Activated CD4-positive, alpha-beta T cell treated with anti-CD3 and anti-CD28 coated beads, Interleukin-2, amount 10 ng/mL, durations not matched to agents 7 days and 5 days (primary cell): ENCODE measurements around the gene CWC27. TPM values are rescaled to one million over a fixed set of nuclear protein-coding genes. Genes with fewer than 3 reads are reported as not detected.

Source experiments
- CTCF ChIA-PET: fragments of 350-600 bp; sonication (Branson Sonifier 250); formaldehyde crosslinking; loops from one replicate; lab custom pipeline; 2021; ENCODE audit warnings: antibody characterized with exemption; lab: Charles Lee
- POLR2A ChIA-PET: fragments of 350-600 bp; sonication (Branson Sonifier 250); formaldehyde crosslinking; loops from one replicate; lab custom pipeline; 2021; ENCODE audit warnings: antibody characterized with exemption; lab: Charles Lee
- DNase-seq: peaks from one replicate; pipeline ENCODE4 v3.0.0-alpha.2; 2020
- H3K27ac Mint-ChIP-seq: one replicate; pipeline ENCODE4 v1.8.0; 2021; ENCODE audit warnings: mild to moderate bottlenecking, moderate library complexity, mixed read lengths
- H3K27me3 Mint-ChIP-seq: one replicate; pipeline ENCODE4 v1.8.0; 2021; ENCODE audit warnings: mixed read lengths
- H3K36me3 Mint-ChIP-seq: one replicate; pipeline ENCODE4 v1.8.0; 2021; ENCODE audit warnings: low read depth, mixed read lengths
- H3K4me1 Mint-ChIP-seq: one replicate; pipeline ENCODE4 v1.8.0; 2021; ENCODE audit warnings: mixed read lengths
- H3K4me3 Mint-ChIP-seq: one replicate; pipeline ENCODE4 v1.8.0; 2021; ENCODE audit warnings: mild to moderate bottlenecking, moderate library complexity, mixed read lengths
- H3K9me3 Mint-ChIP-seq: one replicate; pipeline ENCODE4 v1.8.0; 2021; ENCODE audit warnings: mixed read lengths
- total RNA-seq, 2 experiments: library from RNA; stranded (reverse); gene quantifications; one replicate each; pipeline ENCODE4 v1.2.3, GENCODE V29; 2021

The CWC27 gene
- total RNA-seq, 2 experiments from 2014 or later, result 21.3 to 22.8 TPM

- POLR2A ChIA-PET, result no interaction called here
Observed at GRCh38 chr5:64831996-64832395, 63.3 kb downstream of the CWC27 start.

GRCh38 chr5:64834037-64834436, 65.3 kb downstream of the CWC27 start:
- Mint-ChIP-seq H3K36me3 (peaks cover 7% of the 10 kb centered on the region), H3K4me1 (no peaks in the 10 kb centered on the region), H3K9me3 (no peaks in the 10 kb centered on the region), H3K27ac (no peak overlapping the region), H3K4me3 (no peak overlapping the region), H3K27me3 (no peaks in the 10 kb centered on the region)
- no peak for DNase-seq
- ChIA-PET CTCF (no interaction called here), POLR2A (no interaction called here)

More at GRCh38 chr5:64831996-64832395, 63.3 kb downstream of the CWC27 start:
- DNase-seq, result no peak
- no peak overlapping the region for H3K27ac Mint-ChIP-seq
- H3K27me3 Mint-ChIP-seq, result no peaks in the 10 kb centered on the region
- CTCF ChIA-PET, result no interaction called here
- no peaks in the 10 kb centered on the region for H3K9me3 Mint-ChIP-seq
- peaks cover 11% of the 10 kb centered on the region for H3K36me3 Mint-ChIP-seq
- no peak overlapping the region for H3K4me3 Mint-ChIP-seq
- H3K4me1 Mint-ChIP-seq, result no peaks in the 10 kb centered on the region

- Mint-ChIP-seq H3K27ac (no peak overlapping the region), H3K27me3 (no peaks in the 10 kb centered on the region), H3K9me3 (no peaks in the 10 kb centered on the region), H3K4me1 (no peaks in the 10 kb centered on the region), H3K36me3 (peaks cover 8% of the 10 kb centered on the region), H3K4me3 (no peak overlapping the region)
- ChIA-PET POLR2A (no interaction called here), CTCF (no interaction called here)
- no peak for DNase-seq
Observed at GRCh38 chr5:64834611-64835010, 65.9 kb downstream of the CWC27 start.

GRCh38 chr5:64835266-64835665, 66.5 kb downstream of the CWC27 start:
- H3K4me1 Mint-ChIP-seq, result no peaks in the 10 kb centered on the region
- peaks cover 4% of the 10 kb centered on the region for H3K36me3 Mint-ChIP-seq
- CTCF ChIA-PET, result interaction anchor here (0.6 kb wide), 1 partner anchor 13 kb away, joined by 3 read pairs; no protein-coding TSS in a partner anchor
- no peak for DNase-seq
- no peaks in the 10 kb centered on the region for H3K27me3 Mint-ChIP-seq
- POLR2A ChIA-PET, result no interaction called here
- H3K9me3 Mint-ChIP-seq, result no peaks in the 10 kb centered on the region
- H3K27ac Mint-ChIP-seq, result no peak overlapping the region
- no peak overlapping the region for H3K4me3 Mint-ChIP-seq

GRCh38 chr5:64836190-64836755, 67.5 kb downstream of the CWC27 start:
- CTCF ChIA-PET, result interaction anchor here (0.5 kb wide), 1 partner anchor 218 kb away, joined by 3 read pairs; no protein-coding TSS in a partner anchor
- no peak overlapping the region for H3K27ac Mint-ChIP-seq
- no peaks in the 10 kb centered on the region for H3K4me1 Mint-ChIP-seq
- H3K36me3 Mint-ChIP-seq, result peaks cover 12% of the 10 kb centered on the region
- DNase-seq, result no peak
- POLR2A ChIA-PET, result no interaction called here
- no peaks in the 10 kb centered on the region for H3K27me3 Mint-ChIP-seq
- no peak overlapping the region for H3K4me3 Mint-ChIP-seq
- H3K9me3 Mint-ChIP-seq, result no peaks in the 10 kb centered on the region

GRCh38 chr5:64836786-64837185, 68.1 kb downstream of the CWC27 start:
- Mint-ChIP-seq H3K4me1 (no peaks in the 10 kb centered on the region), H3K36me3 (peaks cover 15% of the 10 kb centered on the region), H3K27ac (no peak overlapping the region), H3K9me3 (no peaks in the 10 kb centered on the region), H3K27me3 (no peaks in the 10 kb centered on the region), H3K4me3 (no peak overlapping the region)
- no peak for DNase-seq
- ChIA-PET POLR2A (no interaction called here), CTCF (interaction anchor here (0.5 to 0.7 kb wide), 2 partner anchors 218 to 692 kb away, joined by 3 read pairs; no protein-coding TSS in a partner anchor)

- no peaks in the 10 kb centered on the region for H3K4me1 Mint-ChIP-seq
- no peak overlapping the region for H3K27ac Mint-ChIP-seq
- no peak for DNase-seq
- H3K4me3 Mint-ChIP-seq, result no peak overlapping the region
- peaks cover 3% of the 10 kb centered on the region for H3K9me3 Mint-ChIP-seq
- ChIA-PET POLR2A (no interaction called here), CTCF (interaction anchor here (1.3 kb wide), 1 partner anchor 10 kb away, joined by 3 read pairs; no protein-coding TSS in a partner anchor)
- peaks cover 21% of the 10 kb centered on the region for H3K36me3 Mint-ChIP-seq
- no peaks in the 10 kb centered on the region for H3K27me3 Mint-ChIP-seq
Observed at GRCh38 chr5:64838376-64838775, 69.6 kb downstream of the CWC27 start.

- H3K4me3 Mint-ChIP-seq, result no peak overlapping the region
- DNase-seq, result no peak
- ChIA-PET CTCF (interaction anchor here (1.3 kb wide), 1 partner anchor 10 kb away, joined by 3 read pairs; no protein-coding TSS in a partner anchor), POLR2A (no interaction called here)
- peaks cover 22% of the 10 kb centered on the region for H3K36me3 Mint-ChIP-seq
- no peaks in the 10 kb centered on the region for H3K4me1 Mint-ChIP-seq
- H3K27ac Mint-ChIP-seq, result no peak overlapping the region
- H3K27me3 Mint-ChIP-seq, result no peaks in the 10 kb centered on the region
- peaks cover 4% of the 10 kb centered on the region for H3K9me3 Mint-ChIP-seq
Observed at GRCh38 chr5:64838803-64839202, 70.1 kb downstream of the CWC27 start.

- H3K4me1 Mint-ChIP-seq, result no peaks in the 10 kb centered on the region
- no peaks in the 10 kb centered on the region for H3K27me3 Mint-ChIP-seq
- H3K36me3 Mint-ChIP-seq, result peaks cover 31% of the 10 kb centered on the region
- no peak for DNase-seq
- ChIA-PET CTCF (interaction anchor here (0.6 kb wide), 1 partner anchor 686 kb away, joined by 3 read pairs; no protein-coding TSS in a partner anchor), POLR2A (no interaction called here)
- H3K27ac Mint-ChIP-seq, result no peak overlapping the region
- no peak overlapping the region for H3K4me3 Mint-ChIP-seq
- peaks cover 9% of the 10 kb centered on the region for H3K9me3 Mint-ChIP-seq
Observed at GRCh38 chr5:64839936-64840335, 71.2 kb downstream of the CWC27 start.

- peaks cover 18% of the 10 kb centered on the region for H3K9me3 Mint-ChIP-seq
- no peak for DNase-seq
- H3K4me1 Mint-ChIP-seq, result no peaks in the 10 kb centered on the region
- H3K4me3 Mint-ChIP-seq, result no peak overlapping the region
- POLR2A ChIA-PET, result no interaction called here
- CTCF ChIA-PET, result no interaction called here
- H3K36me3 Mint-ChIP-seq, result peaks cover 39% of the 10 kb centered on the region
- H3K27ac Mint-ChIP-seq, result no peak overlapping the region
- no peaks in the 10 kb centered on the region for H3K27me3 Mint-ChIP-seq
Observed at GRCh38 chr5:64840958-64841357, 72.2 kb downstream of the CWC27 start.

- H3K27ac Mint-ChIP-seq, result no peak overlapping the region
- no peak for DNase-seq
- H3K27me3 Mint-ChIP-seq, result no peaks in the 10 kb centered on the region
- H3K9me3 Mint-ChIP-seq, result no peaks in the 10 kb centered on the region
- H3K4me1 Mint-ChIP-seq, result no peaks in the 10 kb centered on the region
- H3K4me3 Mint-ChIP-seq, result no peak overlapping the region
- CTCF ChIA-PET, result no interaction called here
- H3K36me3 Mint-ChIP-seq, result peaks cover 2% of the 10 kb centered on the region
- POLR2A ChIA-PET, result no interaction called here
Observed at GRCh38 chr5:64853777-64854176, 85.0 kb downstream of the CWC27 start.

- Mint-ChIP-seq H3K27me3 (no peaks in the 10 kb centered on the region), H3K36me3 (peaks cover 2% of the 10 kb centered on the region), H3K4me3 (no peak overlapping the region), H3K9me3 (no peaks in the 10 kb centered on the region), H3K4me1 (no peaks in the 10 kb centered on the region), H3K27ac (no peak overlapping the region)
- no peak for DNase-seq
- ChIA-PET CTCF (no interaction called here), POLR2A (no interaction called here)
Observed at GRCh38 chr5:64854855-64855254, 86.1 kb downstream of the CWC27 start.

- ChIA-PET CTCF (interaction anchor here (1.3 kb wide), 1 partner anchor 11 kb away, joined by 3 read pairs; no protein-coding TSS in a partner anchor), POLR2A (no interaction called here)
Observed at GRCh38 chr5:64859881-64860280, 91.2 kb downstream of the CWC27 start.

More at GRCh38 chr5:64859881-64860280, 91.2 kb downstream of the CWC27 start:
- DNase-seq, result no peak
- H3K36me3 Mint-ChIP-seq, result no peaks in the 10 kb centered on the region
- no peak overlapping the region for H3K27ac Mint-ChIP-seq
- H3K4me1 Mint-ChIP-seq, result no peaks in the 10 kb centered on the region
- no peaks in the 10 kb centered on the region for H3K9me3 Mint-ChIP-seq
- H3K4me3 Mint-ChIP-seq, result no peak overlapping the region
- no peaks in the 10 kb centered on the region for H3K27me3 Mint-ChIP-seq
